ENCODE measurements around the gene SLC8A3.

DNA sequence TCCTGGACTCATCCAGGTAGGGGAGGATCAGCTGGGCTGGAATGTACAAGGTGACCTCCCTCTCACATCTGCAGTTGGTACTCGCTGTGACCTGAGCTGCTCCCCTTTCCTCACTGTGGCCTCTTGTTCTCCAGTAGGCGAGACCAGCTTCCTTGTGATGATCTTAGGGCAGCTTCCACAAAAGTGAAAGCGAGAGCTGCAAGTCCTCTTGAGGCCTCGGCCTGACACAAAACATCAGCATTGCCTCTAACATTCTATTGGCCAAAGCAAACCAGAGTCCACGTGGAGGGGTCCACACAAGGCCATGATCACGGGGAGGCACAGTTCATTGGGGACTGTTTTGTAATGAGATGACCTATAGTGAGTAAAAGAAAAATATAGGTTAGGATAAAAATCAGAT is 182.1 kb downstream of the SLC8A3 start:
- TF ChIP-seq POLR2A (IDR thresholded peaks at IDR 0.05) (no peak), CTCF (IDR thresholded peaks at IDR 0.05) (no peak)
